PFSK-1 (cell line): ENCODE data around the gene BCAT1.

Experiments
- FOXP2 ChIP-seq: optimal IDR thresholded peaks from 2 replicates; pipeline ENCODE3; 2011; ENCODE audit warnings: borderline replicate concordance, control low read depth, inconsistent platforms; ENCODE audit not compliant: insufficient read depth; ENCODE audit errors: extremely low read length, extremely low read depth
- POLR2AphosphoS5 ChIP-seq: IDR thresholded peaks from 2 replicates; pipeline ENCODE4 v1.6.1; 2012; ENCODE audit warnings: low read depth, mild to moderate bottlenecking, control low read depth, low read length, moderate library complexity
- REST ChIP-seq, 2 experiments: IDR thresholded peaks; 2 replicates each; pipeline versions ENCODE4 v1.6.1 to v1.8.0; 2011 to 2012; ENCODE audit warnings: low read depth in 2 of 2, low read length in 2 of 2, control low read depth in 1 of 2, inconsistent platforms in 1 of 2, mild to moderate bottlenecking in 1 of 2, moderate library complexity in 1 of 2; ENCODE audit not compliant: insufficient read depth in 1 of 2
- SIN3A ChIP-seq: IDR thresholded peaks from 2 replicates; pipeline ENCODE4 v1.6.1; 2012; ENCODE audit warnings: mild to moderate bottlenecking, low read length, moderate library complexity, borderline replicate concordance; ENCODE audit not compliant: insufficient read depth
- TAF1 ChIP-seq: IDR thresholded peaks from 2 replicates; pipeline ENCODE4 v1.6.1; 2012; ENCODE audit warnings: low read length, control low read depth, borderline replicate concordance; ENCODE audit not compliant: insufficient read depth

Gene BCAT1

DNA sequence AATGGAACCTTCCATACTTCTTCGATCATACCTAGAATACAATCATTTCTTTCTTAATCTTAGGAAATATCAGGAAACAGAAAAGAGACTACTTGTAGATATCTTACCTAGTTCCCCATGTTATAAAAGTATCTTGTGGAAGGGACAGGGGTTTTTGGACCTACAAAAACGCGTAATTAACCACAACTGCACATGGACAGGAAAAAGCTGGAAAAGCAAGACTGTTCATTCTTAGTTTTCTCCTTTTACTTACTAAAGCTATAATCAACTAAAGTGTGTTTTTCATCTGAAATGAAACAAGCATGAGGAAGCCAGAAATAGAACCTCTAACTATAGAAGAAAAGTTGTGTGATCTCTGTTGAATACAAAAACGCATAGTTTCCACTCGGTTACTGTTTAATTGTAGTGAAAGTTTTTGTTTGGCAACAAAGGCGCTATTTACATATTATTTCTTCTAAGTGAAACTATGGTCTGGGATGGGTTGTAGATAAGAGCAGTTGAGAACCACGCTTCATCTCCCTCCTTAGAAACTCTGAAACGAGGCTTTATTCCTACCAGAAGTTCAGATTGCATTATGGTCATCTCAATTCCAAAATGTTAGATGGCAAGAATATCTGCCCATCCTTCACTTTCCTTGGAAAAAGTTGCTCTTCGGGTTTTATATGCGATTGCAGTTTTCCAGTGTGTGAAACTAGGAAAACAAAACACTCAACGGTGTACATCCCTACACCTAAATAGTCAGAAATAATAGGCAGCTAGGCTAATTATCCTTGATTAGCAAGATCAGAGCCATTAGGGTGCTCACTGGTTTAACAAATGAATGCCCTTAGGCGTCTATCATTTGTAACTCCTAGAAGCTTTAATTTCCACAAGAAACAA is 1.1 kb downstream of the BCAT1 start:
- TF ChIP-seq POLR2AphosphoS5 (no peak), FOXP2 (no peak), REST (IDR thresholded peaks at IDR 0.05; ENCODE audit: insufficient read depth in 1 of 2, low read depth in 2 of 2, low read length in 2 of 2) (no peak), SIN3A (no peak), TAF1 (no peak)

- TF ChIP-seq TAF1 (no peak), POLR2AphosphoS5 (no peak), REST (IDR thresholded peaks at IDR 0.05; ENCODE audit: insufficient read depth in 1 of 2, low read depth in 2 of 2, low read length in 2 of 2) (no peak), SIN3A (no peak), FOXP2 (no peak)
Observed at GRCh38 chr12:24945845-24946244, 3.1 kb downstream of the BCAT1 start.

DNA sequence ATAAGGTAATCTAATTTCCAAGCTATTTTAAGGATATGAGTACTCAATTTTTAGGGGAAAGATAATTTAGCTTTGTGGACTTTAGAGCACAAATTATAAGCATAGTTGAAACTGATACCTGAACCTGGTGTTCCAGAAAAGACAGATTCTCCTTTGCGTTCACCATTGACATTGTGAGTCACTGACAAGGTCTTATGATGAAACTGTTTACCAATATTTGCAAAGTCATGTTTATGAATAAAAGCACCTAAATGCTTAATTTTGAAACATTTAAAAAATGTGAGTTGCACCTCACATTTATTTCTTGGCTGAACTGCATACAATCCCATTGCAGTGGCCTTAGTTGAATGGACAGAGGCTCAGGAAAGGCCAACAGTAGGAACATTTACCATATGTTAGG is 3.9 kb downstream of the BCAT1 start:
- TF ChIP-seq POLR2AphosphoS5 (no peak), SIN3A (no peak), REST (IDR thresholded peaks at IDR 0.05; ENCODE audit: insufficient read depth in 1 of 2, low read depth in 2 of 2, low read length in 2 of 2) (no peak), TAF1 (no peak), FOXP2 (no peak)

DNA sequence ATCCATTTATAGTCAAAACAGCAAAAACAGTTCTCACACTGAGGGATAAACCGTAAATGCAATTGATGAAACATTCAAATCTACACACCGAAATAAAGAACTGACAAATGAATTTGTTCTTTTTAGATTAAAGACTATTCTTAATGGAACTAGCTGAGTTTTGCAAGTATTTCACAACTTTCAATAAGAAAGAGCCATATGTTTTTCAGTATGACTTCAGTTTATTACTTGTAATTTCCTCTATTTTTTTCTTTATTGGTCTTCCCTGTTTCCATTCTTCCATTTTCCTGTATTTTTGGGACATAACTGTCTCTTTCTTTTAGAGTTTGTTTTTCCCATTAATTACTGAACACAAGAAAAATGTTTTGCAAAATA is 4.3 kb downstream of the BCAT1 start:
- TF ChIP-seq POLR2AphosphoS5 (no peak), REST (IDR thresholded peaks at IDR 0.05; ENCODE audit: insufficient read depth in 1 of 2, low read depth in 2 of 2, low read length in 2 of 2) (no peak), TAF1 (no peak), SIN3A (no peak), FOXP2 (no peak)
